Upper lobe of left lung (tissue), 4 donors: ENCODE measurements around the gene C2orf69.

Experiments
- EP300 ChIP-seq, 4 donors: sonication (generic); formaldehyde crosslinking; IDR thresholded peaks; one replicate each; pipeline ENCODE4 v1.5.1; 2017; ENCODE audit warnings: antibody characterized with exemption in 4 of 4, control low read depth in 2 of 4
- TF ChIP-seq, protein P1 (sequence below), 6 experiments: fragments of 450-650 bp in 4 of 6; fragments of 200-600 bp in 2 of 6; sonication (generic) in 2 of 6; IDR thresholded peaks; one replicate each; pipeline ENCODE4 v1.5.1; 2016 to 2019; ENCODE audit warnings: antibody characterized with exemption in 6 of 6

DNA sequence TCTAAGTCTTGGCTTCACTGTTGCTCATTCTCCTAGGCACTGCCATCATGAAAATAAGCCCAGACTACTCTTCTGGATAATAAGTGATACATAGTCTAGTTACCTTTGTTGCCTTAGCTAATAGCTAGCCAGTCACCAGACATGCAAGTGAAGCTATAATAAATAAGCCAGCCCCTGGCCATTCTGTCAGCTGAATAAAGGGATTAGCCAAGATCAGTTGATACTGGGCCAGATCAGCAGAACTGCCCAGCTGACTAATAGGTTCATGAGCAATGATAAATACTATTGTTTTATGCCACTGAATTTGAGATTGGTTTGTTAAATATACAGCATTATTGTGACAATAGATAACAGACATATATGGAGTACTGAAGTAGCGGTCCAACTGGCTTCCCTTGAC lies 8.0 kb upstream of the C2orf69 start:
- TF ChIP-seq EP300 (IDR thresholded peaks at IDR 0.05) = no peak
- TF ChIP-seq, protein P1, sequence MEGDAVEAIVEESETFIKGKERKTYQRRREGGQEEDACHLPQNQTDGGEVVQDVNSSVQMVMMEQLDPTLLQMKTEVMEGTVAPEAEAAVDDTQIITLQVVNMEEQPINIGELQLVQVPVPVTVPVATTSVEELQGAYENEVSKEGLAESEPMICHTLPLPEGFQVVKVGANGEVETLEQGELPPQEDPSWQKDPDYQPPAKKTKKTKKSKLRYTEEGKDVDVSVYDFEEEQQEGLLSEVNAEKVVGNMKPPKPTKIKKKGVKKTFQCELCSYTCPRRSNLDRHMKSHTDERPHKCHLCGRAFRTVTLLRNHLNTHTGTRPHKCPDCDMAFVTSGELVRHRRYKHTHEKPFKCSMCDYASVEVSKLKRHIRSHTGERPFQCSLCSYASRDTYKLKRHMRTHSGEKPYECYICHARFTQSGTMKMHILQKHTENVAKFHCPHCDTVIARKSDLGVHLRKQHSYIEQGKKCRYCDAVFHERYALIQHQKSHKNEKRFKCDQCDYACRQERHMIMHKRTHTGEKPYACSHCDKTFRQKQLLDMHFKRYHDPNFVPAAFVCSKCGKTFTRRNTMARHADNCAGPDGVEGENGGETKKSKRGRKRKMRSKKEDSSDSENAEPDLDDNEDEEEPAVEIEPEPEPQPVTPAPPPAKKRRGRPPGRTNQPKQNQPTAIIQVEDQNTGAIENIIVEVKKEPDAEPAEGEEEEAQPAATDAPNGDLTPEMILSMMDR (IDR thresholded peaks at IDR 0.05) = no peak
